ENCODE results near the gene OR5H14. TPM values are rescaled to one million over a fixed set of nuclear protein-coding genes. Genes with fewer than 3 reads are reported as not detected.

The OR5H14 gene
- total and polyA plus RNA-seq, 2 donors from 2014 or later: not detected

DNA sequence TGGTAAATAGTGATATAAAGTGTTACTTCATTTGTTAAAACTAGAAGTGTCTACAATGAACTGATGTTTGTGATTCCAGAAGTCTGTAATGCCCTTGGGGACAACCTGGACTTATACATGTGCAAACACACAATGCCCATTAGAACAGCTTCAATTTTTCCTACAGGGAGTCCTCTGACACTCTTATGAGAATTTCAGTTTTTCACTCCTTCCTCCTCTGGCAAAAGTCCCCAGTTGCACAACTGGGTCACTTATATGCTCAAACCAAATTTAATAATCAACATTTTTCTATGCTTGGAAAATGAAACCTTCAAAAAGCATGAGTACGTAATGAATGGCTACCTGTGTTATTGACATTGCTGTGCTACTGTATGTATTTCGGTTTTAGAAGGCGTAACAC lies 19.1 kb downstream of the OR5H14 start, which contains the start of gene OR5H15:
Gene OR5H15 (plus strand): TSS at position 301 of the 400 bp plus-strand sequence. CDS start 2,004 bp downstream, outside the sequence.
- FAIRE-seq (no peak), DNase-seq (no peak)
- peaks cover 0 to 3% (median 0%) of the 10 kb centered on the region in 3 donors for H3K4me1 ChIP-seq (ENCODE audit: control insufficient read depth in 2 of 3, insufficient read depth in 2 of 3, low read depth in 1 of 3, low read length in 3 of 3)
- peaks cover 0 to 2% (median 0%) of the 10 kb centered on the region in 3 donors for H3K9me3 ChIP-seq (ENCODE audit: control insufficient read depth in 2 of 3, insufficient read depth in 1 of 3, low read length in 3 of 3)
- no peak within 1 kb of the TSS for H3K9ac ChIP-seq (ENCODE audit: low read length in 3 of 3)
- no peaks in the 10 kb centered on the region for H3K36me3 ChIP-seq (ENCODE audit: control insufficient read depth in 2 of 3, insufficient read depth in 3 of 3, low read length in 3 of 3)
- no peaks in the 10 kb centered on the region for H3K27me3 ChIP-seq (ENCODE audit: control insufficient read depth, insufficient read depth, low read length)
- TF ChIP-seq CTCF (IDR thresholded peaks at IDR 0.05; ENCODE audit: borderline replicate concordance, extremely low read depth, insufficient read depth): no peak
- no peak within 1 kb of the TSS for H3K4me3 ChIP-seq (ENCODE audit: low read length in 3 of 3)
- intact Hi-C loops (cut with DNase I): no loop called here
- no peak within 1 kb of the TSS for H3K27ac ChIP-seq (ENCODE audit: low read depth in 2 of 2, low read length in 2 of 2)

DNA sequence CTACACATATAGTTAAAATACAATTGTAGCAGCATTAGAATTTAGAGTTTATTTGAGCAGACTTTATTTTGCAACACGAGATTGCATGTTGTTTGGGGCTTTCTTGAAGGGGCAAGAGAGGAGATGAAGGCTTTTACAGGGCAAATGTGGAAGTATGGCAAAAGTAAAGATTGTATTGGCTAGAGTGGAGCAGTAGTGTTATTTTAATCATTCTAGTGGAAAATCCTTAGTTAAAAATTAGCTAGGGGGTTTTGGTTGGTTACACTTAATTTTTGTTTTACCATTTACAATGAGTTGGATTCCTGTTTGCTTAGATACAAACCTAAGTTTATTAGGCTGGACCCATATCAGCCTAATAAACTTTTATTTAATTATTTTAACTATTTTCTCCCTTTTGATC lies 23.8 kb downstream of the OR5H14 start:
- intact Hi-C loops (cut with DNase I): no loop called here
- no peak overlapping the region for H3K27ac ChIP-seq (ENCODE audit: low read depth in 2 of 2, low read length in 2 of 2)
- FAIRE-seq: no peak
- peaks cover 0 to 3% (median 0%) of the 10 kb centered on the region in 3 donors for H3K4me1 ChIP-seq (ENCODE audit: control insufficient read depth in 2 of 3, insufficient read depth in 2 of 3, low read depth in 1 of 3, low read length in 3 of 3)
- no peaks in the 10 kb centered on the region for H3K36me3 ChIP-seq (ENCODE audit: control insufficient read depth in 2 of 3, insufficient read depth in 3 of 3, low read length in 3 of 3)
- no peaks in the 10 kb centered on the region for H3K9me3 ChIP-seq (ENCODE audit: control insufficient read depth in 2 of 3, insufficient read depth in 1 of 3, low read length in 3 of 3)
- no peaks in the 10 kb centered on the region for H3K27me3 ChIP-seq (ENCODE audit: control insufficient read depth, insufficient read depth, low read length)
- peak in 2 of 5 donors; percentile 7 to 17 for DNase-seq
- no peak overlapping the region for H3K9ac ChIP-seq (ENCODE audit: low read length in 3 of 3)
- H3K4me3 ChIP-seq (ENCODE audit: low read length in 3 of 3): no peak overlapping the region
- TF ChIP-seq CTCF (IDR thresholded peaks at IDR 0.05; ENCODE audit: borderline replicate concordance, extremely low read depth, insufficient read depth): no peak

GRCh38 chr3:98172621-98173020 lies 25.3 kb downstream of the OR5H14 start:
- no peaks in the 10 kb centered on the region for H3K9me3 ChIP-seq (ENCODE audit: control insufficient read depth in 2 of 3, insufficient read depth in 1 of 3, low read length in 3 of 3)
- H3K27ac ChIP-seq (ENCODE audit: low read depth in 2 of 2, low read length in 2 of 2): no peak overlapping the region
- intact Hi-C loops (cut with DNase I): no loop called here
- no peak overlapping the region for H3K4me3 ChIP-seq (ENCODE audit: low read length in 3 of 3)
- no peaks in the 10 kb centered on the region for H3K36me3 ChIP-seq (ENCODE audit: control insufficient read depth in 2 of 3, insufficient read depth in 3 of 3, low read length in 3 of 3)
- DNase-seq (no peak), FAIRE-seq (no peak)
- H3K9ac ChIP-seq (ENCODE audit: low read length in 3 of 3): no peak overlapping the region
- no peaks in the 10 kb centered on the region for H3K27me3 ChIP-seq (ENCODE audit: control insufficient read depth, insufficient read depth, low read length)
- H3K4me1 ChIP-seq (ENCODE audit: control insufficient read depth in 2 of 3, insufficient read depth in 2 of 3, low read depth in 1 of 3, low read length in 3 of 3): peaks cover 0 to 3% (median 0%) of the 10 kb centered on the region in 3 donors
- no peak for TF ChIP-seq CTCF (IDR thresholded peaks at IDR 0.05; ENCODE audit: borderline replicate concordance, extremely low read depth, insufficient read depth)

DNA sequence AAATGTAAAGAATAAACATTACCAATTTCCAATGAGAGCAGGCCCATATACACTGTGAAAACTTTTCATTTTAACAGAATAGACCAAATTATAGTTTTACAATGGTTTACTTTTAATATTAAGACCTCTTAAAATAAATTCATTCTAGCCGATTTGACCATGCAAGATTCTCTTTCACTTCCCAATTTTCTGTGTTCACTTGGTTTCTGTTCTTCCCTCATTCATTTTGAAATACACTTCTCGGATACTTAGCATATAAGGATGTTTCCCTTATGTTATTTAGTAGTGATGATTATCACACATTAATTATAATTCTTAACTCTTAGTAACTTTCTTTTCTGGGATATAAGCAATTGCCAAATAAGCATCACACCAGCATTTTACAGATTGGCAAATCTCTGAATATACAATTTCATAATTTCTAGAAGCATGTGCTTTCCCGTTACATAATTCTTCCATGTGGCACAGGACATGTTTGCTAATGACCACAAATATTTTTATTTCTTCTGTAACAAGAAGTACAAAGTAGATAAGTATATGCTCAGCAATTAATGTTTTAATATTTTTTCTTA lies 33.1 kb downstream of the OR5H14 start:
- intact Hi-C loops (cut with DNase I): no loop called here
- Histone ChIP-seq H3K27ac (ENCODE audit: low read depth in 2 of 2, low read length in 2 of 2) (no peak overlapping the region), H3K9me3 (ENCODE audit: control insufficient read depth in 2 of 3, insufficient read depth in 1 of 3, low read length in 3 of 3) (no peaks in the 10 kb centered on the region), H3K4me3 (ENCODE audit: low read length in 3 of 3) (no peak overlapping the region), H3K9ac (ENCODE audit: low read length in 3 of 3) (no peak overlapping the region), H3K4me1 (ENCODE audit: control insufficient read depth in 2 of 3, insufficient read depth in 2 of 3, low read depth in 1 of 3, low read length in 3 of 3) (no peaks in the 10 kb centered on the region), H3K27me3 (ENCODE audit: control insufficient read depth, insufficient read depth, low read length) (no peaks in the 10 kb centered on the region), H3K36me3 (ENCODE audit: control insufficient read depth in 2 of 3, insufficient read depth in 3 of 3, low read length in 3 of 3) (no peaks in the 10 kb centered on the region)
- FAIRE-seq (no peak), DNase-seq (no peak)
- TF ChIP-seq CTCF (IDR thresholded peaks at IDR 0.05; ENCODE audit: borderline replicate concordance, extremely low read depth, insufficient read depth): no peak
